NCI-H82 treated with DMSO at 0.1 percent for 48 hours (cell line): ENCODE measurements around the gene ATP1A3.
A peak's percentile ranks its signal among the peaks of the same experiment; 100 is the strongest.
"Not testable (repeated sequence)": the region's sequence is repeated elsewhere in the genome, so short reads cannot be mapped to it uniquely, and the experiment has no call there.

Experiments used
- DNase-seq: peaks from one replicate; lab custom pipeline; 2025; ENCODE audit not compliant: unreplicated experiment; lab: John Stamatoyannopoulos, UW

Gene ATP1A3

DNA sequence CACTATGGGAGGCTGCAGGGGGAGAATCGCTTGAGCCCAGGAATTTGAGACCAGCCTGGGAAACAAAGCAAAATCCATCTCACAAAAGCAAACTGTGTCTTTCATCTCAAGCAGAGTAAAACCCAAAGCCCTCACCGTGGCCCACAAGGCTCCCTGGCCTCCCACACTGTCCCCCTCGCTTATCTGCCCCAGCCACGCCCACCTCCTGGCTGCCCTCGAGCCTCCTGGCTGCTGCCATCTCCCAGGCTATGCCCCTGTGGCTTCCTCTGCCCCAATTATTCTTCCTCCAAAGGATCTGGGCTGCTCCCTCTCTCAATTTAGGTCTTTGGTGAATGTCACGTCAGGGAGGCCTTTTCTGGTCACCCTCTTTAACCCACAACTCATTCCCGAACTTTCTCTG is 38.5 kb downstream of the ATP1A3 start:
- no peak for DNase-seq

DNA sequence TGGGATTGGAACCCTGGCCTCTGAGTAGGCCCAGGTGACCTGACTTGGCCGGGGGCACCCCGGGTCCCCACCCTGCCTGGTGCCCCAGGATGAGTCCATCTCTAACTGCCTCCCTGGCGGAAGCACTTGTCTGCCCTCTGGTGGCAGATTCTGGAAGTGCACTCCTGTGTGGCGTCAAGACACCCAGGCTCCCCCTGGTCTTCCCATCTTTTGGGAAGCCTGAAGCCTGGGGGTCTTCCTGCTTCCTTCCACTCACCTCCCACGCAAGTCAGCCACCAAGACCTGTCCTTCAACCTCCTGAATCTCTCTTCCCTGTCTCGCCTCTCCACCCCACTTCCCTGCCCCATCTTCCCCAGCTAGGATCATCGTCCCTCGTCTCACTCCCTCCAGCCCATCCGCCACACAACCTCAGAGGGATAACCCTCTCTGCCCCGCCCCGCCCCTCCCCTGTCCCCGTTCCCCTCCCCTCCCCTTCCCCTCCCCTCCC is 42.3 kb downstream of the ATP1A3 start:
- DNase-seq: peak; percentile 48

DNA sequence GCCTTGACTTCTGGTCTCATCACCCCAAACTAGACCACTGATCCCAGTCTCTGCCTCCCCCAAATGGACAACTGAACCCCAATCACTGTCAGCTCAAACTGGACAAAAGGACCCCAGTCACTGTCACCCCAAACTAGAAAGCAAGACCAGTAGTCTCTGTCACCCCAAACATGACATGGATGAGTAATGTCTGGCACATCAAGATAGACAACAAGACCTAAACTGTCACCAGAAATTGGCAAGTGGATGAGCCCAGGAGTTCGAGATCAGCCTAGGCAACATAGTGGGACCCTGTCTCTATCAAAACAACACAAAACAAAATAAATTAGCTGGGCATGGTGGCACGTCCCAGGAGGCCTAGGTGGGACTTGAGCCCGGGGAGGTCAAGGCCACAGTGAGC is 46.9 kb downstream of the ATP1A3 start:
- DNase-seq: no peak

DNA sequence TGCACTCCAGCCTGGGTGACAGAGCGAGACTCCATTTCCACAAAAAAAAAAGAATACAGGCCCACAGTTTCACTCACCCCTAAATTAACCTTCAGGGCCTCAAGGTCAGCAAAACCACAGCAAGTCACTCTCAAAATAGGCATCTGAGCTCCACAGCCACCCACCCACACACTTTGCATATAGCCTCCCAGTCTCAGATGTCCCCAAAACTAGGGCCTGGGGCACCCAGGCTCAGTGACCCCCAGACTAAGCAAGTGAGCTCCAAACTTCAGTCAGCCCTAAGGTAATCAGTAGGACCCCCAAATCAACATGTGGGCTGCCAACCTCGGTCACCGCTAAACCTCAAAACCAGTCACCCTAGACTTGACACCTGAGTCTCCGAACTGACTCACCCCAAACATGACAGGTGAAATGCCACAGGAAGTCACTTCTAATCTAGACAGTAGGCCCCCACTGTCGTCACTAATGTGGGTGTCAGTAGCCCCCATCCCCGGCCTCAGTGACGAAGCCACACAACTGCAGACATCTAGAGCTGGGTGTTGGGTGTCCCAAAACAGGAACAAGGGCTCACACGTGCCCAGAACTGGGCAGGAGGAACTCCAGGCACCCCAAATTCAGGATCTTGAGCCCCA is 48.8 kb downstream of the ATP1A3 start:
- DNase-seq: no peak

DNA sequence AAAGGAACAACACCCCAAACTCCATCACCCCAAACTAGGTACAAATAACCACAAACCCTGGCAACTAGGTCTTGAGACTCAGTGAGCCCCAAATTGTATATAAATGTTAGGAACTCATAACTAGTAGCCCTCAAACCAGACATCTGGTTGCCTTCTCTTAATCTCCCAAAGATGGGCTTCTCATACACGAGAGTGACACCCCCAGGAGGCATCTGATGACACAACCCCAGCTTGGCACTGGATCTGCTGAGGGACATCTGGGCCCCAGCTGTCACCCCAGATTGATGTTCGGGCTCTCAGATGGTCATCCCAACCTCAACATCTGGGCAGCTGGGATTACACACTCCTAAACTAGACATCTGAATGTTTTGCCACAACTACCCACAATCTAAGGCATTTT is 49.7 kb downstream of the ATP1A3 start:
- no peak for DNase-seq

DNA sequence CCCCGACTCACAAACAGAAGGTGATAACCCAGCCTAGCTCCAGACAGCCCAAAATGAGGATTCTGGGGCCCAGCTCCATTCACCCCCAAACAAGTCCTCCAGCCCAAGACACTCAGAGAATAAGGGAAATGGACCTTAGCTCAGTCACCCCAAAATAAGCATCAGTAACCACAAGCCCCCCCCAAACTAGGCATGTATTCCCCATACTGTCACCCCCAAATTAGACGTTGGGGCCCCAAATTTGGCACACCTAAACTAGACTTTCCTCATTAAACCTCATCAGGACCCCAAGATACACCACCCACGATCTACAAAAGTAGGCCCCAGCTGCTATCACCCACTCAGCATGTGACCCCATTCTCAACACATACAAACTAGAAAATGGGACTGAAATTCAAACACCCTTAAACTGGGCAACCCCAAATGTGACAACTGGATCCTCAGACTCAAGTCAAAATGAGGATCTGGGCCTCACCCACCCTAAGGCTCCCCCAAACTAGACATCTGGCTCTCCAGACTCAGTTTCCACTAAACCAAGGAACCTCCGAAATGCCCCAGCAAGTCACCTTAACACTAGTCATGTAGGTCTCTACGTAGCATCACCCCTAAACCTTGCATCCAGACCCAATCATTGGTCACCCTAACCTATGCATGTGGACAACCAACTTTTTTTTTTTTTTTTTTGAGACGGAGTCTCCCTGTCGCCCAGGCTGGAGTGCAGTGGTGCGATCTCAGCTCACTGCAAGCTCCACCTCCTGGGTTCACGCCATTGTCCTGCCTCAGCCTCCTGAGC is 52.4 kb downstream of the ATP1A3 start:
- no peak for DNase-seq

DNA sequence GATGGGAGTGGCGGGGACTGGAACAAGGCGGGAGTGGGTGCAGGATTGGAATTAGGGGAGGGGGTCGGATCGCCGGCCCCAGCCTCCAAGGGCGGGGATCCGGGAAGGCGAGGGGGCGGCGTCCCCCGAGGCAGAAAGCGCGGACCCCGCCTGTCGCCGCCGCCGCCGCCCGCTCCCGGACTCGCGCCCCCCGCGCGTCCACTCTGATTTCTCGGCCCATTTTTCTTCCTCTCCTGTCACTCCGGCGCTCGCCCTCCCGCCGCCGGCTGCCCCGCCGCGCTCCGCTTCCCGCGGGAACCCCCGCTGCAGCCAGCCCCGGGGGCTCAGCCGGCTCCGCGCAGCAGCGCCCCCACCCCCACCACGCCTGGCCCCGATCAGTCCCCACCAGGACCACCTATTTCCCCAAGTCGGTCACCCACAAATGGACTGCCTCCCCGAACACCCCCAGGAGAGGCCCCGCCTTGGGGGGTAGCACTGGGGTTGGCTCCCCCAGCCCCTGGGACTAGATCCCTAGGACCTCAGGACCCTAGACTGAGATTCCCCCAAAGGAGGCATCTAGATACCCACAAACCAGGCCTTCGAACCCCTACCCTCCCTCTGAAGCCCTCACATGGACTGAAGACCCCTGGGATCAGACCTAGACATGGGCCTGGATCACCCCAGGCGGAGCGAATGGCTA is 53.2 kb downstream of the ATP1A3 start:
- no peak for DNase-seq

DNA sequence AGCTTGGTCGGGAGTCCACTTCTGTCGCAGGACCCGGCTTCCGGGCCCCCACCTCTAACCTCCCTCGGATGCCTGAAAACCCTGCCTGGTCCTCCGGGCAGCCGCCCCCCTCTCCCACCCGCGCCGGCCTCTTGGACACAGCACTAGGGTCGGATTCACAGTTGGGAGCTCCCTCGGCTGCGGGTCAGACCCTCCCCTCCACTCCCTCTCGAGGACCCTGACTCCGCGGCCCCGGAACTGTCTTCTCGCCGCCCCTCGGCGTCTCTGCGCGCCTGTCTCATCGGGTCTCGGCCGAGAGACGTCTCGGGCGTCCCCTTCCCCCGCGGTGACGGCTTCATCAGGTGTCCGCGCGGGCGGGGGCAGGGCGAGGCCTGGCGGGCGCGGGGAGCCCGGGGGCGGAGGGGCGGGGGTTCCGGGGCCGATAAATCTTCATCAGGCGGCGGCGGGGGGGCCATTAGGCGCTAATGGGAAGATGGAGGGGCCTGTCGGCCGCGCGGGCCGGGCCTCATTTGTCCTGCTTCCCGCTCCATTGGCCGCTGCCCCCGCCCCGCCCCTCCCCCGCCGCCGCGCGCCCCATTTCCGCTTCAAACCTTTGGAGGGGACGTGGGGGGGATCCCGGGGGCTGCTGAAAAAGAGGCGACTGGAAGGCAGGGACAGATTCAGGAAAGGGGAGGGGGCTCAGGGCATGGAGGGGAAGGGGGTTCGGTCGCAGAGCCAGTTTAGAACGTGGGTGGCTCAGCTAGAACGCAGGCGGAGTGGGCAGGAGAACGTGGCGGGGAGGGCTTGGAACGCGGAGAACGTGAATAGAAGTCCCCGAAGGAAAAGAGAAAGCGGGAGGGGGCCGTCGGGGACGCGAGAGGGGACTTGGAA is 53.9 kb downstream of the ATP1A3 start:
- peak; percentile 34 for DNase-seq

DNA sequence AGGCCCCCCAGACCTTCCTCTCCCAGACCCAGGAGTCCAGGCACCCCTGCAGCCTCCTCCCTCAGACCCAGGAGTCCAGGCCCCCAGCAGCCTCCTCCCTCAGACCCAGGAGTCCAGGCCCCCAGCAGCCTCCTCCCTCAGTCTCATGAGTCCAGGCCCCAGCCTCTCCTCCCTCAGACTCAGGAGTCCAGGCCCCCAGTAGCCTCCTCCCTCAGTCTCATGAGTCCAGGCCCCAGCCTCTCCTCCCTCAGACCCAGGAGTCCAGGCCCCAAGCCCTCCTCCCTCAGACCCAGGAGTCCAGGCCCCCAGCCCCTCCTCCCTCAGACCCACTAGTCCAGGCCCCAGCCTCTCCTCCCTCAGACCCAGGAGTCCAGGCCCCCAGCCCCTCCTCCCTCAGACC is 54.8 kb downstream of the ATP1A3 start:
- not testable (repeated sequence) for DNase-seq

DNA sequence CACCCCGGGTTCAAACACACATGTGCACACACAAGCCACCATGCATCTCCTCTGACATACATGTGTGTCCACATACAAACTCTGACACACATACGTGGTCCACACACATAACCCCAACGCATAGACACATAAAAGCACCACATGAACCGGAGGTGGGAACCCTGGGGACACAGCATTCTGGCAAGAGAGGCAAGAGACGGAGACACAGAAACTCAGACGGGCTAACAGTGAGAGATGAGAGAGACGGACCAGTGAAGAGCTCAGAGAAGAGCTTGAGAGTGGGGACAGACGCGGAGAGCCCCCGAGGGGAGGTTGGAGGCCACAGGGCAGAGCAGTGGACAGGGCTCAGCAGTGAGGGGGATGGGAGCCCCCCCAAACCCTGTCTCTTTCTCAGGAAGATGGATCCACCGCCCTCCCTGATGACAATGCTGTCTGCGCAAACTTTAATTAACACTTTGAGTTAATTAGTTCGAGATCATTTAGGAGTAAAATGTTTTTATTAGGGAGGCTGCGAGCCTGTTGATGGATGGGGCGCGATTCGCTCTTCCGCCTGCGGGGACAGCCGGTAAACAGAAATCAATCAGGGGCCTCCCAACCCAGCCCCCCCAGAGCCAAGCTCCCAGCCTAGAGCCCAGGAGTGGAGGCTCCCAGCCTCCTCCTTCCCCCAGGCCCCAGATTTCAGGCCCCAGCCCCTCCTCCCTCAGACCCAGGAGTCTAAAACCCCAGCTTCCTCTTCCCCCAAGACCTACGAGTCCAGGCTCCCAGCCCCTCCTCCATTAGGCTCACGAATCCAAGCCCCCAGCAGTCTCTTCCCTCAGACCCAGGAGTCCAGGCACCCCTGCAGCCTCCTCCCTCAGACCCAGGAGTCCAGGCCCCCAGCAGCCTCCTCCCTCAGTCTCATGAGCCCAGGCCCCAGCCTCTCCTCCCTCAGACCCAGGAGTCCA is 56.2 kb downstream of the ATP1A3 start:
- no peak for DNase-seq

DNA sequence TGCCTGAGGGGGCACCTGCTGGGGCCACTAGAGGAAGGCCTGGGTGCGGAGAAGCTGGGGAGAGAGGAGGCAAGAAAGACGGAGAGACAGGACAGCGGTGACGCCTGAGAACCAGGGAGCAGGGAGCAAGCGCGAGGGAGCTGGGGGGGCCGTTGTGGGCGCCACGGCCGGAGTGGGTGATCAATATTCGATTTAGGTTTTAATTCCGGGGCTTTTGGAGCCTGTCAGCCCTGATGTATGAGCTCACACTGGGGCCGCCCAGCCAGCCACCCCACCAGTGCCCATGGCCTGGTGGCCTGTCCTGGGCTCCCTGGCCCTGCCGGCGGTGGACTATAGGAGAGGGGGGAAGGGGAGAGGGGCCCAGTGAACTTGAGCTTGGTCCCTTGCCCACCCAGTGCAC is 57.1 kb downstream of the ATP1A3 start:
- no peak for DNase-seq

DNA sequence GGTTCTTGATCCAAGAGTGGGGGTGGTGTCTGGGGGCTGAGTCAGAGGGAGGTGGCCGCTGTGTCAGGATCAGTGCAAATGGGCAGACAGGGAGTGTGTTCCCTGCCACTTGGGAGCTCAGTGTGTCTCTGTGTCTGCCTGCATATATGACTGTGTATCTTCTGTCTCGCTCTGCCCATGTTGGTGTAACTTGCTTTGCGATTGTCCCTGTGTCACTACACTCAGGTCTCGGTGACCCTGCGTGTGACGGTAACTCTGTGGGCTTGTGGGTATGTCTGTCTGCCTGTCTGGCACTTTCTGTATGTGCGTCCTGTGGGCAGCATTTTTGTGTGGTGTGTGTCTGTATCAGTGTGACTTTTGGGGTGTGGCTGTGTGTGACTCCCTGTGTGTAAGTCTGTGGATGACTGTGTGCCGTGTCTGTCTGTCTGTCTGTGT is 57.6 kb downstream of the ATP1A3 start:
- DNase-seq: no peak

DNA sequence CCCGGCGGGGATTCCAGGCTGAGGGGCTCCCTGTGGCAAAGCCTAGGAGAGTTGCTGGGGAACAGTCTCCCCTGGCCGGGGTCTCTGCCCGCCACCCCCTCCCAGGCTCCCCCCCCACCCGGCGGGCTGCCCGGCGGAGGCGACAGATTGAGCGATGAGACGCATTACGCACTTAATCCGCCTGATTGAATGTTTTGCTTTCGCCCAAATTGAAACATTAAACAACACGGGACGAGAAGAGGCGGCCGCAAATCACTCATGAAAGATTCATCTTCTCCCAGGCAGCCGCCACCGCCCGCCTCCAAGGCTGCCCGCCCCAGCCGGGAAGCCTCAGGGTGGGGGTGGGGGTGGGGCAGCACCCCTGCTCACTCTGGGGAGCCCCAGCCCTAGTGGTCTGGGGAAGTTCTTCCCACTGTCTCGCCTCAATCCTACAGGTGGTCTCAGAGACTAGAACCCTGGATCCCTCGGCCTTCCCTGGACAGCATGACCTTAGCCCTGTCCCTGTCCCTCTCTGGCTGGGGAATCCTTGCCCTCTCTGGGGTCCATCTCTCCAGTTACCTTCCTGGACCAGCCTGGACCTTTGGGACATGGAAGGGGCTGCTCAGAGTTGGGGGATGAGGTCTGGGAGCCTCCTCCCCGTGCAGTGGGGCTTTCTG is 58.1 kb downstream of the ATP1A3 start:
- peak; percentile 48 for DNase-seq

DNA sequence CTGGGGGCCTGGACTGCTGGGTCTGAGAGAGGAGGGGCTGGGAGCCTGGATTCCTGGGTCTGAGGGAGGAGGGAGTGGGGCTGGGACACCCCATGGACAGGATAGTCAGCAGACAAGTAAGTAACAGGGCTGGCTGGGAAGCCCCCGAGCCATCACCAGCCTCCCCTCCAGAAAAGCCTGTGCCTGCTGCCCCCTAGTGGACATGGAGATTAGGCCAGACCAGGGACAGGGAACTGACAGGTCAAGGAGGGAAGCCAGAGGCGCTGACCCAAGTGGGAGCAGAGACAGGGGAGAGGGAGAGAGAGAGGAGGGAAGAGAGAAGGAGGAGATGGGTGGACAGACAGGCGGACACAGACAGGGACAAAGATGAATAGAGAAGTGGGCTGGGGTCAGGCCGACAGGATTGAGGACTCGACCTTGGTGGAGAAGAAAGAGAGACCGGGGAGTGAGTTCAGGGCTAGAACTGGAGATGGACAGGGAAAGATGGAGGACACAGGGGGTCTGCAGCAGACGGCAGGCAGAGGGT is 59.1 kb downstream of the ATP1A3 start:
- peak; percentile 66 for DNase-seq

DNA sequence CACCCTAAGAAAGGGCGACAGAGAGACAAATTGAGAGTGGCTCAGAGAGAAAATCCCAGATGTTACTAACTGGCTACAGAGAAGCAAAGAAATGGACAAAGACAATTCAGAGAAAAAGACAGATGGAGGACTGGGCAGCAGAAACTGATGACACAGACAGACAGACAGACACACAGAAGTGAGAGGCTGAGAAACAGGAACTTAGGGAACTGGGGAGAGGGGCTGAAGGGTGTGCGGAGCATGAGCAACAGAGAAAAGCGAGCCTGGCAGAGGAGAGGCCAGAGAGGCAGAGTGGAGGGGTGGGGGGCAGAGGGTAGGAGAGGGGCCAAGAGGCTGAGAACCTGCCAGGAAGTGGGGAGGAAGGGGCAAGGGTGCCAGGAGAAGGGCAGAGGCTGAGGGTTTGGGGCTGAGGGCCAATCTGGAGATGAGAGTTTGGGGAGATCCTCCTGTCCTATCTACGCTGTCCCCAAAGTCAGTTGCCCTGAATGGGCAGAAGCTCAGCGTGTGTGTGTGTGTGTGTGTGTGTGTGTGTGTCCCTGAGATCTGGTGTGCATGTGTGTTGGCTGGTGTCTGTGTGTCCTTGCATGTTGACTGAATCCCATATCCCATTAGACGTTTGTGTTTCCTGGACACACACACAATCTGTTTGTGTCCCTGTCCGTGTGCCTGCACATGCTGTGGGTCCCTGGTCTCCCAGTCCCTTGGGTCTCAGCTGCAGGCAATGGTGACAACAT is 60.2 kb downstream of the ATP1A3 start:
- DNase-seq: peak; percentile 19

DNA sequence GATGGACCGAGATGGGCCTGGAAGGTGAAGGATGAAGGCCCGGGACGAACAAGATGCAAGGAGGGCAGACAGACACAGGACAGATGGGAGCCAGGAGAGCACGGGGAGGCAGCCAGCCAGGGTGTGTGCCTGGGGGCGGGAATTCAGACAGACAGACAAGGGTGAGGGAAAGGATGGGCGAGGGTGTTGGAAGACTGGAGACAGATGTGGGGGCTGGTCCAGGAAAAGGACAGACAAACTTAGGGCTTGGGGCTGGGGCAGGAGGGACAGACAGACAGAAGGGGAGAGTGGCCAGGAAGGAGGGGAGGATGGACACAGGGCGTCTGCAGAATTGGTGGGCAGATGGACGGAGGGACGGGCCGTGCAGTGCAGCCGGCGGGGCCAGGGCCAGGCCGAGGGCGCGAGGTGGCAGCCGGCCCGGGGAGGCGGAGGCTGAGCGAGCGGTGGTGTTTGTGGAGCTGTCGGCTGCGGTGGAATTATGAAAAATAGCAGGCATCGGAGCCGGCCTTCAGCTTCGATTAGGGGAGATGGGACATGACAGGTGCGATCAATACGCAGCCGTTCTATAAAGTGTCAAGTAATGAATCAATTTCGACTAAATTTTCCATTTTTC is 61.2 kb downstream of the ATP1A3 start:
- DNase-seq: peak; percentile 27

DNA sequence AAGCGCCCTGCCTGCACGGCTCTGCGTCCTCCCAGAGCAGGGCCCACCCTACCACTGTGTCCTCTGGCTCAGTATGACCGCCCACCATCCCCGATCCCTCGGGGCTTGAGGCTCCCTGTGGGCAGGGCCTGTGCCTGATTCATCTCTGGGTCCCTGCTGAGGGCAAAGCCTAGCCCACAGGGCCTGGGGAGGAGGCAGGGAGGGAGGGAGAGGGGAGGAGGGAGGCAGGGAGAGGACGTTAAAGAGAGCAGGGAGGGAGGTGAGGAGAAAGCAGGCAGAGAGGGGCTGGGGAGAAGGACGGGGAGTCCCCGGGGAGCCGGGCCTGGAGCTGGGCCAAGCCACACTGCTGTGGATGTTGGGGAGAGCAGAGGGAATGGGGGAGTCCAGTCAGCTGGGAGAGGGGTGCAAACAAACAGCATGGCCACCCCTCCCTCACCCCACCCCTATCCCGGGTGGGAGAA is 61.7 kb downstream of the ATP1A3 start:
- no peak for DNase-seq
